GM18868 (cell line): ENCODE data around the gene HYAL2.

ENCODE experiments used
- ATAC-seq: cut with Tn5 transposase; IDR thresholded peaks from one replicate; pipeline ENCODE4 v1.9.1; 2021; ENCODE audit warnings: mild to moderate bottlenecking, moderate library complexity; ENCODE audit not compliant: unreplicated experiment

Gene HYAL2

DNA sequence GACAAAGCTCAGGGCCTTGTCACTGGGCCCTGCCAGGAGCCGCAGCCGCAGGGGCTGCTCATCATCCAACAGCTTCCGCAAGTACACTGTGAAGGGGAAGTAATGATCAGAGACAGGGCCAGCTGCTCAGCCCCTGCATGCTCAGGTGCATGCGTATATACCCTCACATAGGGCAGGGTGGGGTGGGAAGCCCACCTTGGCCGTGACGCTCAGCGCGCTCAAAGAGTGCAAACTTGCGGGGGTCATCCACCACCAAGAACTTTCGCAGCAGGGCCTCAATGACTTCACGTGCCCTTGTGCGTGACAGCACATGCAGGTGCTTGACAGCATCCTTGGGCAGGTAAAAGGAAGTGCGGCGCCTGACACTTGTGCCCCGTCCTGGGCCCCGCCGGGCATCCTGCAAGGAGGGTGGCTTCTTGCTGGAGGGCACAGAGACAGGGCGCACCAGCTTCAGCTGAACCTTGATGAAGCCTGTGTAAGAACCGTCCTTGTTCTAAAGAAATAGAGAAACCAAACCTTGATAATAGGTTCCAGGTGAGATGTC is 8.9 kb upstream of the HYAL2 start:
- no peak for ATAC-seq

DNA sequence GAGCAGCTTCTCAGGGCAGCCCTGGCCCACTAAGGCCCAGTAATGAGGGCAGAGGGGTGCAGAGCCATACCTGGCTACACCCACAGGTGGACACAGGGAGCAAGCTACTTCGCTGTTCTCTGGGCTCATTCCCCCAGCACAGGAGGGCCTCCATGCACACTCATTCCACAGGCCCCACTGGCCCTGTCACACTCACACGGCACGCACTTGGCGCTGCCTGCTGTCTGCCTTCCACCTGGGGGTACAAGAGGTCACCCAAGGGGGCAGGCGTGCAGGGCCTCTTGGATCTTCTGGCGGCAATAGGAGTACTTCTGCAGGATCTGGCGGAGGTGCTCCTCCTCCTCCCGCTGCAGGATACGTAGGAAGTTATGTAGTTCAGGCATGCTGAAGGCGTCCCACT is 7.8 kb upstream of the HYAL2 start:
- ATAC-seq: no peak

DNA sequence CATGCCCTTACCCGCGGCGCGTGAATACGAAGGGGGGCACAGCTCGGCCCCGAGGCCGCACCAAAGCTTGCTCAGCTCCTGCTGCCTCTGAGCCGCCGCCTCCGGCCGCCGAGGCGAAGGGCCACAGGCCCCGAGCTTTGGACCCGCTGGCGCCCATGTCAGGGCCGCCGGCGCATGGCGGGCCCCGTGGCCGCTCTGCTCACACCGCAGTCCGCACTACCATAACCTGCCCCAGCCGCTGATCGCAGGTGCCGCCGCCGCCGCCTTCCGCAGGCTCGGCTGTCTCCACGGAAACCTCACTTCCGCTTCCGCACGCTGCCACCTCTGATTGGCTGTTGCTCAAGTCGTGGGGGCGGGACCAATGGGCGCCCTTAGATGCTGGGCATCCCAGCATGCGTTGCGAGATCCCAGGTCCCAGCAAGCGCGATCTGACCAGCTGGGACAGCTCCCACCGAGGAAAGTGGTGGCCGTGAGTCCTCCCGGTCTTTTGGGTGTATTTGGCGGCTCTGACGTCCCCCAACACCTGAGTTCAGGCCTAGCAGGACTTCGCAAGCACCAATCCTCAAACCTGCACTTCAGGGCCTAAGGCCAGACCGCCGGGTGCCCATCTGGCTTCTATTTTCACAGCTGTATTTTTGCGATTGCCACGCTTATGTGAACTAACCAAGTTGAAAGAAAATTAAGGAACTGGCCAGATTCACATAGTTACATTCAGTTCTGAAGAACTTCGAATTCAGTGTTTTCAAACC is 5.6 kb upstream of the HYAL2 start, which contains the start of gene TUSC2:
Gene TUSC2 (minus strand): TSS at position 281 of the 749 bp plus-strand sequence. CDS start 124 bp downstream, at position 157.
- ATAC-seq: peak; percentile 95

DNA sequence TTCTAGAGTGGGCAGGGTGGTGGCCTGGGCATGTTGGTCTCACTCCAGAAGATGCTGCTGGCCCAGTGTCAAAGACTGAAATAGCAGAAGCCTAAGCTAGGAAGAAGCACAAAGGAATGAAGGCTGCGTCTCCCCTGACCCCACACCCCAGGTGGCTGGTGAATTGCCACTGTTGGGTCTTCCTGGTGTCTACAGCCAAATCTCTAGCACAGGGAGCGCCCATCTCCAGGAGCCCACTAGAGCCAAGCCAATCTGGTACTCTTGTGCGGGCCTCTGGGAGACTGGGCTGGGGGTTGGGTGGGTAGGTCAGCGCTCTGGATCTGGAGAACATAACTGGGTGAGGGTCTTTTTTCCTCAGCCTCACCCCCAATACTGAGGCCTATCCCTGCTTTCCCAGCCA is 4.6 kb upstream of the HYAL2 start:
- ATAC-seq: no peak

DNA sequence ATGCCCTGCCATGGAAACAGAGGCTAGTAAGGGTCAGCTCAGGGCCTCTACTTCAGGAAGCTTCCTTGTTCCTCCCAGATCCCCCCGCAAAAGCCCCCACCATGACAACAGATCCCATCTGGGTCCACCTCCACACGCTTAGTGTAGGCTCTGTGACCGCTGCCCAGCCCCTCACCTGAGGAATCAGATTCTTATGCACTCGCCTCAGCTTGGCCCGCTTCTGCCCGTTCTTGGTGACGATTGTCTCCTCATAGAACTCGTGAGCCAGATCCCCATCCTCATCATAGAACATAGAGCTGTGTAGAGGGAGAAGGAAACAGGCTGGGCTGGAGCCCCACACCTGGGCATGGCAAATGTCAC is 3.6 kb upstream of the HYAL2 start:
- no peak for ATAC-seq

DNA sequence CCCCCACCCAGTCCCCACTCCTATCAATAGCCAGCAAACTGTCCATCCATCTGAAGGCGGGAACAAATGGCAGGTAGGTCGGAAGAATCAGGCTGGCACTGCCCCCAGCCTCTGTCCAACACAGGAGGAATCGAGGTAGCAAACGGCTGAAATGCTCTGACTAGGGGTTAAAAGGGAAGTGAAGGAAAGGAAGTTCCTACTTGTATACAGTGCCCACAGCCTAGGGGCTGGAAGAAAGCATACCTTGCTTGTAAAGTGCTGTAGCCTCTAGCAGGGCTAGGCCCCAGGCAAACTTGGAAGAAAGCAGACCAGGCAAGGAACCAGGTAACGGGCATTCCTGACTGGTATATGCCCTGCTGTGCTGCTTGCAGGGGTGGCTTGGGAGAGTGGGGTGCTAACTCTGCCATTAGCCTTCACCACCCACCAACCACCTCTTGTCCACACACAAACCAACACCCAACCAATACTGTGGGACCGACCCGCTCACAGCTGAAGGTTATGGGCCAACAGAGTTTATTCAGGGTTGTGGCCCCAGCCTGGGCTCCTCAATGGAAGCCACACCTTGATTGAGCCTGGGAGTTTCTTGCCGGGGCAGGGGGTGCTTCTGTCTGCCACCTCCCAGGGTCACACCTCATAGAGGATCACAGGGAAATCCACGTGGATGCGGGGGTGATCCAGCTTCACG is 3.1 kb upstream of the HYAL2 start:
- ATAC-seq: no peak

DNA sequence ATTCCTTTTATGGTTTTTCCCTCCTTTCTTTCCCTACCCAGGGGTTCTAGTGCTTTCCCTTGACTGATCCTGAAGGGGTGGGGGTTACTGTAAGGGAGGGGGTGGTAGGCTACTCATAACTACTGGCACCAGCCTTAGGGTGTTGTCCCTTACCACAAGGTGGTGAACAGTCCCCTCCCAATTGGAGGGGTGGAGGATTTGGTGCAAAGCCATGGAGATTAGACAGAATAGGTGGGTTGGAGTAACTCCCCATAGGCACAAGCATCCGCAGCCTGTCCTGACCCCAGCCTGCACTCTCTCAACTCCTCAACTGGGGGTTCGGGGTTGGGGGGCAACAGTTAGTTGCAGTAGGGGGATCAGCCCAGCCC is 2.6 kb upstream of the HYAL2 start:
- no peak for ATAC-seq

DNA sequence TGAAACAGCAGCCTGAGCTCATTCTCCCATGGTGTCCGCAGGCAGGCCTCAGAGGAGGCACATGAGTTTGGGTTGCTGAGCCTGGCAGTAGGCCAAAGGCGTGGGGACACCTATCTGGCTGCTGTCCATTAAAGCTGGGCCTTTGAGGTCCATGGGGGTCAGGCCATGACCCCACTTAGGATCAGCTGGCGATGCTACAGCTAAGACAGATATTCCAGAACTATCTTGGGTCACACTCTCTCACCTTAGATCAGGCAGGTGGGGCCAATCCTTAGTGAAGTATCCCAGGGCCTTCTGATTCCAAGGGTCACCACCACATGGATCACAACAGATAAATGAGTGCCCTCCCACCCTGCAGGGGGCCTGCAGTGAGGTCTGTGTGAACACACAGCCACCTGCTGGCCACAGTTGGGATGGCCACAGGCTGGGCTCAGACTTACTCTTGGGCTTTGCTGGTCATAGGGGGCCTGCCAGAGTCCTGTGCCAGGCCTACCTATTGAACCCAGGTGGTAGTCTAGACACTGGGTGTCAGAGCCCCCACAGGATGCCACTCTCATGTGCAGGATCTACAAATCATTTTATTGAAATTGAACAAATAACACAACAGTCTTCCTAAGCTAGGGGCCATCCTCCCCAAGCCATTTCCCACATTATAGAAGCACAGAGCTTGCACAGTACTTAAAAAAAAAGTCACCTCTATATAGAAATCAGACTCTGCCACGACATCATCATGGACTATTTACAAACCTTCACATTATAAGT is 2.0 kb upstream of the HYAL2 start:
- ATAC-seq: no peak

DNA sequence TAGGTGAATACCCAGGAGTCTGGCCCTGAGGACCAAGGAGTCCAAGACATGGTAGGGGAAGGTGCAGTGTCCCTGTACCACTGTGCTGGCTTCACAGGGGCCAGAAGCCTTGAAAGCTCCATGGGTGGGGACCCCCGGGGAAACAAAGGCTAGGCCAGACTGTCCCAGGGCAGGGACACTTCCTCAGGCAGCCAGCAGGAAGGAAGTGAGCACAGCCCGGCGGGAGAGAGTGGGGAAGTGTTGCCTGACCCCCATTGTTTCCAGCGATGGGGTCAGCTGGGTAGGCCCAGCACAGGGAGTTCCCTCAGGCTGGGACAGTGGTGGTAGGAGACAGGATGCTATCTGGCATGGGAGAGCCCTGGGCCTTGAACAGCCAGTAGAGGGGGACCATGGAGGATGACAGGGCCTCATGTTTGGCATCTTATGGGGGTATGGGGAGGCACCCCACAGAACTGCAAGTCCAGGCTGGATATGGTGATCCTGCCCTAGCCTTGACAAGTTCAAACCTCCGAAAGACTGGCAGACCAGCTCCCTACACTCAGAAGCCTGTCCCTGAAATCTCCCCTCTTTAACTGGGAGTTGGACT is 1.2 kb upstream of the HYAL2 start:
- no peak for ATAC-seq

DNA sequence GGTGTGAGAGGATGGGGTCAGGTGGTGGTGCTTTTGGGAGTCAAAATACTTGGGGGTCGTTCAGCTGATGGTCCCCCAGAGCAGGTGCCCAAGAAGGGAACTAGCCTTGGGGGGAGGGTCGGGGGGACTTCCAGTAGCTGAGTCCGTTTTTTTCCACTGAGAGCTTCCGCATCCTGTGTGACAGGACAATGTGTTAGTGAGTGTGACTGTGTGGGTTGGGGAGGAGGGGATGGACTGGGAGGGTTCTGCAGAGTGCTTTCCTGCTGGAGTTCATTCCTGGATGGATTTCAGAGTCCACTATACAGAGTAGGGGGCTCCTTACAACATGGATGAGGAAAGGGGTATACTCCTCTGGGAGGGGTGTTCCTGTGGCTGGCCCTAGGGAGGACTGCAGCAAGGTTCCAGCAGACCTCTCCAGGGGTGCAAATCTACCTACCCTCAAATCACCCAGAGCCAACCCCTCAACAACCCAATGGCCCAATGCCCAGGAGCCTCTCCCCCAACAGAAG is 601 bp upstream of the HYAL2 start:
- ATAC-seq: no peak

DNA sequence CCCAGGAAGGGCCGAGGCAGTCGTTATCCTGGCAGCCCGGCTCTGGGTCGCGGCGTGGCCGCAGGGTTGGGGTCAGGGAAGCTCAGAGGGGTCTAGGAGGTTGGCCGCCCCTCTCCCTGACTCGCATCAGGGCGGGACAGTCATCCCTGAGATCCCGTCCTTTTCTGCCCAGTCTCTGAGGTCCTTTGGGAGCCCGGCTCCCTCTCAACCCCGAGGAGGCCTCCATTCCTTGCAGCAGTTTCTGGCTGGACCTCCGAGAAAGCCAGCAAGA is 495 bp downstream of the HYAL2 start:
- no peak for ATAC-seq

DNA sequence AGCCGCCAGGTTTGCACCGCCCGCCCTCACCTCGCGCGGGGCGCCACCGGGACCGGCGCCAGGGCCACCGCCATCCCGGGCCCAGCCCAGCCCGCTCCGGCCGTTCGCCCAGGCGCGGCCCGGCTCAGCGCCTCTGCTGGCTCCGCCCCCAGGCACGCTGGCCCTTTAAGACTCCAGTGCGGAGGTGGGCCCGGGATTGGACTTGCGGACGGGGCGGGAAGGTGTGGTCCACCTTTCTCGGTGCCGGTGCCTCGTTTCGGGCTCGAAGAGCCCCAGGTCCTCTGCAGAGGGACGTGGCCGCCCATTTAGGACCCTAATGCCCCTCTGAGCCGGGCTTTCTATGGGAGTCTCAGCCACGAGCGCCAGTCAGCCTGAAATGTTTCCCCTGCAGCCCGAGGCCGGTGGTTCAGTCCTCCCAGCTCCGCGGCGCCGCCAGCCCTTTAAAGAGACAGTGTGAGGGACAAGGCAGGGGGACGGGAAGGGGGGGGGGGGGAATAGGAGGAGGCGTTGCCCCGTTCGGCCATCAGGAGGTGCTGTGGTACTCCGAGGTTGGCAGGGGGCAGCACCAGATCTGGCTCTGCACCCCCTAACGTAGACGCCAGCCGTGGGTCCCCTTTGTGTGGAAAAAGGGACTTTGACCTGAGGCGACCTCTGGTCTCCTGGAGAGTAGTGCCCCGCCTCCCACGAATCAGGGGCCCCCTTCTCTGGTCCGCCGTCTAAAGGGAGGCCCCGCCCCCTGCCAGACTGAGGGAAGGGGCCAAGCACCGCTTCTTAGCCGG is 1.0 kb downstream of the HYAL2 start:
- peak; percentile 80 for ATAC-seq

DNA sequence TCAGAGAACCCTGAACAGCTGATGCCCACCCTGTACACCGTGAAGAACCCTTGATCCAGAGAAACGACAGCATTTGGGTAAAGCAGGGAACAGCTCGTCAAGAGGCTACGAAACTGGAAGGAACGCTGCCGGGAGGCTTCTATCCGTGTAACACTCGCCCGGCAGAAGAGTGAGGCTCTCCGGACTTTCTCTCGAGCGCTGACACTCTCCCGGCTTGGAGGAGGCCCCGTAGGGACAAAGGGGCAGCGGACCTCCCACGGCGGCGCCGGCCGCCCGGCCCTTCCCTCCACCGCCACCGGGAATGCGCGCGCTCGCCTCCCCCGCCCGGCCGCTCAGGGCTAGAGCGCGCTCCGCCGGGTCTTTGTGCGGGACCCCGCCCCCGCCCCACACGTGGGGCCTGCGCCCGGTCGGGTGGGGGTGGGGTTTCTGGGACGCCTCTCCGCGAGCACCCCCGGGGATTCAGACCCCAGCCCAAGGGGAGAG is 1.7 kb downstream of the HYAL2 start:
- ATAC-seq: peak; percentile 46

DNA sequence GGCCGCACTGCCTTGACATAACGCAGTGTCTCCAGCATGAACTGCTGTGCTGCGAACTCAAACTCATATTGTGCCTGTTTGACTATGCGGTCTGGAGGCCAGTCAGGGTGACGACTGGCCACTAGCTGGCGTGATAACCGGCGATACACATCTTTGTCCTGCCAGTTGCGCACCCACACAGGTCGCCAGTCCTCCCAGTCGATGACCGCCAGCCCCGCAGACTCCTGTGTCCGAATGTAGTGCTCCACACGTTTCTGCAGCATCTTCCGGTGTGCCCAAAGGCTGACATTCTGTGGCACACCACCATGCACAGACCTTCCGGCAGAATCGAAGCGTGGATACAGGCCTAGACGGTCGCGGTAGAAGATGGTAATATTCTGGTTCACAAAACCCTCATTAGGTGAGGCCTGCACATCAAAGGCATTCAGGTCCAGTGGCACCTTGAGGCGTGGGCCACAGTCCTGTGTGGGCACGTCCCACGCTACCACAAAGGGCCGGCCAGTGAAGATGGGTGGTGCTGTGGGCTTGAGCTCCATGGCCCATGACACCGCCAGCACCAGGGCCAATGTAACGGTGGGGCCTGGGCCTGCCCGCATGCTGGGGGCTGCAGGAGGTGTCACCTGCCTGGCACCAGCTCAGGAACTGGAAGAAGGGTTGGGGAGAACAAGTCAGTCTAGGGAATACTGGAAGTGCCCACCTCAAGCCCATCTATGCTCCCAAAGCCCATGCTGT is 2.5 kb downstream of the HYAL2 start:
- ATAC-seq: no peak

DNA sequence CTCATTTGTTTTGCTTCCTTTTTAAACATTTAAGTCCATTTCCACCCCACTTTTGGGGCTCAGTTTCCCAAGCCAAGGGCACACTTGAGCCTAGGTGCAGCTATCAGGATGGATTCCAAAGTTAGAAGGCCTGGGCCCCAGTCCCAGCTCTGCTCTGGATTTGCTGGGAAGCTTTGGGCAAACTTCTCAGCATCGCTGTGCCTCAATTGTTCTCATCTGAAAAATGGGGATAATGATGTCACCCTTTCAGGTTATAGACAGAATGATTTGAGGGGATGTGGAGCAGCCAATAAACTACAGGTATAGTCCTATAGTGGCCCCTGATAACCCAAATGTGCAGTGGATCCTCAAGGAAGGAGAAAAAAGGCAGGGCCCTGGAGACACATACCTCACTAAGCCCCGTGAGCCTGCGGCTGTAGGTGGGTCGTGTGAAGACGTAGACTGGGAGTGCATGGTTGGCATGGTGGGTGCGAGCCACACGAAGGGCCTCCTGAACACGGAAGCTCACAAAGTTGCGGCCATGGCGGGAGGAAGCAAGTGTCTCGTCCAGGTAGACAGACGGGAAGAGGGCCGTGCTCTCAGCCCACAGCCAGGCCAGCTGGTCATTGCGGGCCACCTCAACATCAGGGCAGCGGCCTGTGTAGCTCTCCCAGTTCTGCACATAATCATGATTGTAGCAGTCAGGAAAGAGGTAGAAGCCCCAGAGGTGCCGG is 3.2 kb downstream of the HYAL2 start:
- ATAC-seq: no peak

DNA sequence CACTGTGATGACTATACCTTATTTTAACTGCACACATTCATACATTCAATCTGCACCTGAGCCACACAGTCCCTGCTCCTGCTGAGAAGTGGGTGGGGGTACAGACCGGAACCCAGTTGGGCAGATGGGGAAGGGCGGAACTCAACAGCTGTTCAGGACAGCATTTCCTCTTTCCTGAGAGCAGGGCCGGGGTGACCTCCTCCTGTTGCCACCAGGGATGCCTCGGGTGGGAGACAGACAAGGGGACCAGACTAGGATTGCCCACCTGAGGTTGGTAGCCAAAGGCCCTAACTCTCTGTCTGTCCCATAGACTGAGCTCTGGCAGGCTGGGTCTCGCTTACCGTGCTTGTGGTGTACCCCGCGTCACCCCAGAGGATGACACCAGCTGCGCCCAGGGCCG is 3.9 kb downstream of the HYAL2 start:
- no peak for ATAC-seq

DNA sequence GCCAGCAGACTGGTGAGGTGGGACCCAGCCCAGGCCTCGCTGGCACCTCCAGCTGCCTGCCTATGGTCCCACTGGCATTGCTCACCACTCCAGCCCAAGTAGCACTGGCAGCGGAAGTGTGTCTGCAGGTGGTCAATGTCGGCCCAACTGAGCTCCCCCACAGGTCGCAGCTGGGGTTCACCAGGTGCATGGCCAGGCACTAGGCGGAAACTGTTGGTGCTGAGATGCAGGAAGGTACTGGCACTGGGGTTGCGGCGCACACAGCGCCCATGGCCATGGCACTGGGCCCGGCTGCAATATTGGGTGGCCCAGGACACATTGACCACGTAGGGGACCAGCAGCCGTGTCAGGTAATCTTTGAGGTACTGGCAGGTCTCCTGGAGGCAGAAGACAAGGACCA is 4.4 kb downstream of the HYAL2 start:
- no peak for ATAC-seq

DNA sequence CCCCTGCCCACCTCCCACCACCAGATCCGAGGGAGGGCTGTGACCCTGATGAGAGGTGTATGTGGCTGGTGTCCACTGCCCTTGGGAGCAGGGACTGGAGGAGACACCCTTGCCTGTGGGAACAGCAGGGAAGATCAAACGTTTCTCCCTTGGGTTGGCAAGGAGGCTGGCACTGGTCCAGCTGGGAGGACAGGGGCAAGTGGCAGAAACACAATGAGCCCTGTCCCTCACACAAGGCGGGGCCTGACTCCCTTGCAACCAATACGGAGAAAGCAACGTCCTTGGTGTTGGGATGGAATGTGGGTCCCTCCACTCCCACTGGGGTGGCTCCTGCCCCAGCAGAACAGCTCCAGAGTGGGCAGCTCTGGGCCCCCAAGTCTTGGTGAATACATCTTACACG is 5.2 kb downstream of the HYAL2 start:
- ATAC-seq: no peak

DNA sequence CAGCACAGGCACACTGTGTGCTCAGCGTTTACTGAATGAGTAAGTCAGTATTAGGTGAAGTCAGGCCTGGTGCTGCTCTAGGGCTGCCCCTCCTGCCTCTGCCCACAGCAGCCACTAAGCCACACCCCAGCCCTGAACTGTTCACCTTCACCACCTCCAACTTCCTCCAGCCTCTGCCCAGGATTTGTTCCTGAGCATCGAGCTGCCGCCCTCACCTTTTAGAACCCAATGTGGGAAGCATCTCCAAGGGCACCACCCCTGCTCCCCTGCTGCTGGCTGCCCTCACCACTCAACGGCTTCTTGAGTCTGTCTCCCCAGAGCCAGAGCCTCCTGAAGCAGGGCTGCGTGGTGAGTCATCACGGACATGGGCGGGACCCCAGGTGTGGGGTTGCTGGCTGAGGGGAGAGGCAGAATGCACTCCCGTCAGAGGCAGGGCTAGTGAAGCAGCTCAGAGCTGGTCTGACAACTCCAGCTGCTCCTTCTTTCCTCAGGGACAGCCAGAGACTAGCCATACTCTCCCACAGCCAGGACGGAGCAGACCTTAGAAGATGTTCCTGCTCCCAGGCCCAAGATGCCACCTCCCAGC is 5.8 kb downstream of the HYAL2 start:
- ATAC-seq: no peak
